ENCODE data around the gene ITLN1. TPM values are rescaled to one million over a fixed set of nuclear protein-coding genes. Genes with fewer than 3 reads are reported as not detected.

Gene ITLN1
- total and polyA plus RNA-seq, 5 donors from 2014 or later = not detected

- ATAC-seq (ENCODE audit: low read depth in 2 of 2) (no peak), DNase-seq (no peak)
- Mint-ChIP-seq H3K27ac (no peak overlapping the region), H3K27me3 (peaks cover 10% of the 10 kb centered on the region), H3K36me3 (no peaks in the 10 kb centered on the region), H3K9me3 (peaks cover 0 to 2% (median 0%) of the 10 kb centered on the region in 7 donors), H3K4me3 (no peak overlapping the region), H3K4me1 (peaks cover 0 to 2% (median 0%) of the 10 kb centered on the region in 4 donors)
- peaks cover 7% of the 10 kb centered on the region for H3K4me1 ChIP-seq (ENCODE audit: control insufficient read depth, insufficient read depth, low read length, poor library complexity, severe bottlenecking)
- H3K27ac ChIP-seq (ENCODE audit: insufficient read depth, low read length, poor library complexity, severe bottlenecking) = no peak overlapping the region
- H3K36me3 ChIP-seq (ENCODE audit: control insufficient read depth, insufficient read depth, low read length) = no peaks in the 10 kb centered on the region
- no peaks in the 10 kb centered on the region for H3K27me3 ChIP-seq (ENCODE audit: control insufficient read depth, insufficient read depth, low read length)
- no peak overlapping the region for H3K4me3 ChIP-seq (ENCODE audit: low read depth, low read length)
- H3K9me3 ChIP-seq (ENCODE audit: control insufficient read depth in 2 of 2, low read length in 2 of 2) = no peaks in the 10 kb centered on the region
These were observed 32.0 kb downstream of the ITLN1 start for GRCh38 chr1:160853014-160853413.

- Histone ChIP-seq H3K9me3 (ENCODE audit: control insufficient read depth in 2 of 2, low read length in 2 of 2) (no peaks in the 10 kb centered on the region), H3K27ac (ENCODE audit: insufficient read depth, low read length, poor library complexity, severe bottlenecking) (no peak overlapping the region), H3K36me3 (ENCODE audit: control insufficient read depth, insufficient read depth, low read length) (no peaks in the 10 kb centered on the region), H3K27me3 (ENCODE audit: control insufficient read depth, insufficient read depth, low read length) (no peaks in the 10 kb centered on the region), H3K4me1 (ENCODE audit: control insufficient read depth, insufficient read depth, low read length, poor library complexity, severe bottlenecking) (peaks cover 7% of the 10 kb centered on the region), H3K4me3 (ENCODE audit: low read depth, low read length) (no peak overlapping the region)
- Mint-ChIP-seq H3K27ac (no peak overlapping the region), H3K36me3 (no peaks in the 10 kb centered on the region), H3K9me3 (peaks cover 0 to 2% (median 0%) of the 10 kb centered on the region in 7 donors), H3K4me1 (peaks cover 0 to 2% (median 0%) of the 10 kb centered on the region in 4 donors), H3K27me3 (peaks cover 22% of the 10 kb centered on the region), H3K4me3 (no peak overlapping the region)
- DNase-seq (no peak), ATAC-seq (ENCODE audit: low read depth in 2 of 2) (no peak)
These were observed 34.0 kb downstream of the ITLN1 start for GRCh38 chr1:160850993-160851392.

- Histone ChIP-seq H3K9me3 (ENCODE audit: control insufficient read depth in 2 of 2, low read length in 2 of 2) (no peaks in the 10 kb centered on the region), H3K27me3 (ENCODE audit: control insufficient read depth, insufficient read depth, low read length) (no peaks in the 10 kb centered on the region), H3K4me3 (ENCODE audit: low read depth, low read length) (no peak overlapping the region), H3K36me3 (ENCODE audit: control insufficient read depth, insufficient read depth, low read length) (no peaks in the 10 kb centered on the region), H3K4me1 (ENCODE audit: control insufficient read depth, insufficient read depth, low read length, poor library complexity, severe bottlenecking) (peaks cover 4% of the 10 kb centered on the region), H3K27ac (ENCODE audit: insufficient read depth, low read length, poor library complexity, severe bottlenecking) (no peak overlapping the region)
- Mint-ChIP-seq H3K4me1 (peaks cover 0 to 2% (median 0%) of the 10 kb centered on the region in 4 donors), H3K4me3 (no peak overlapping the region), H3K27me3 (peaks cover 25% of the 10 kb centered on the region), H3K36me3 (no peaks in the 10 kb centered on the region), H3K27ac (no peak overlapping the region), H3K9me3 (peaks cover 0 to 2% (median 0%) of the 10 kb centered on the region in 7 donors)
- no peak for DNase-seq
- ATAC-seq (ENCODE audit: low read depth in 2 of 2) = no peak
These were observed 34.4 kb downstream of the ITLN1 start for GRCh38 chr1:160850541-160850940.

- Histone ChIP-seq H3K27me3 (ENCODE audit: control insufficient read depth, insufficient read depth, low read length) (no peaks in the 10 kb centered on the region), H3K36me3 (ENCODE audit: control insufficient read depth, insufficient read depth, low read length) (no peaks in the 10 kb centered on the region), H3K27ac (ENCODE audit: insufficient read depth, low read length, poor library complexity, severe bottlenecking) (no peak overlapping the region), H3K4me3 (ENCODE audit: low read depth, low read length) (no peak overlapping the region), H3K9me3 (ENCODE audit: control insufficient read depth in 2 of 2, low read length in 2 of 2) (no peaks in the 10 kb centered on the region), H3K4me1 (ENCODE audit: control insufficient read depth, insufficient read depth, low read length, poor library complexity, severe bottlenecking) (no peaks in the 10 kb centered on the region)
- peaks cover 4% of the 10 kb centered on the region for H3K36me3 Mint-ChIP-seq
- no peaks in the 10 kb centered on the region for H3K4me1 Mint-ChIP-seq
- no peak overlapping the region for H3K27ac Mint-ChIP-seq
- H3K27me3 Mint-ChIP-seq = peaks cover 37% of the 10 kb centered on the region
- ATAC-seq (ENCODE audit: low read depth in 2 of 2) = no peak
- no peak for DNase-seq
- H3K9me3 Mint-ChIP-seq = peaks cover 0 to 2% (median 0%) of the 10 kb centered on the region in 7 donors
- H3K4me3 Mint-ChIP-seq = no peak overlapping the region
These were observed 38.7 kb downstream of the ITLN1 start for GRCh38 chr1:160846281-160846680.

GRCh38 chr1:160844447-160845232 is 40.3 kb downstream of the ITLN1 start:
- Histone ChIP-seq H3K4me3 (ENCODE audit: low read depth, low read length) (no peak overlapping the region), H3K27me3 (ENCODE audit: control insufficient read depth, insufficient read depth, low read length) (no peaks in the 10 kb centered on the region), H3K9me3 (ENCODE audit: control insufficient read depth in 2 of 2, low read length in 2 of 2) (no peaks in the 10 kb centered on the region), H3K27ac (ENCODE audit: insufficient read depth, low read length, poor library complexity, severe bottlenecking) (no peak overlapping the region), H3K4me1 (ENCODE audit: control insufficient read depth, insufficient read depth, low read length, poor library complexity, severe bottlenecking) (no peaks in the 10 kb centered on the region), H3K36me3 (ENCODE audit: control insufficient read depth, insufficient read depth, low read length) (no peaks in the 10 kb centered on the region)
- DNase-seq (no peak), ATAC-seq (ENCODE audit: low read depth in 2 of 2) (no peak)
- Mint-ChIP-seq H3K9me3 (peaks cover 0 to 2% (median 0%) of the 10 kb centered on the region in 7 donors), H3K27ac (no peak overlapping the region), H3K4me3 (no peak overlapping the region), H3K36me3 (peaks cover 4% of the 10 kb centered on the region), H3K27me3 (peaks cover 37% of the 10 kb centered on the region), H3K4me1 (peaks cover 3 to 6% (median 3%) of the 10 kb centered on the region in 4 donors)

- H3K27ac ChIP-seq (ENCODE audit: insufficient read depth, low read length, poor library complexity, severe bottlenecking) = no peak overlapping the region
- peaks cover 4 to 40% (median 31%) of the 10 kb centered on the region in 4 donors for H3K4me1 Mint-ChIP-seq
These were observed 43.9 kb downstream of the ITLN1 start for GRCh38 chr1:160841079-160841478.

GRCh38 chr1:160839746-160840145 is 45.2 kb downstream of the ITLN1 start:
- Histone ChIP-seq H3K36me3 (ENCODE audit: control insufficient read depth, insufficient read depth, low read length) (no peaks in the 10 kb centered on the region), H3K4me3 (ENCODE audit: low read depth, low read length) (no peak overlapping the region), H3K9me3 (ENCODE audit: control insufficient read depth in 2 of 2, low read length in 2 of 2) (no peaks in the 10 kb centered on the region), H3K27me3 (ENCODE audit: control insufficient read depth, insufficient read depth, low read length) (no peaks in the 10 kb centered on the region), H3K27ac (ENCODE audit: insufficient read depth, low read length, poor library complexity, severe bottlenecking) (no peak overlapping the region), H3K4me1 (ENCODE audit: control insufficient read depth, insufficient read depth, low read length, poor library complexity, severe bottlenecking) (peaks cover 41% of the 10 kb centered on the region)
- ATAC-seq (ENCODE audit: low read depth in 2 of 2) (no peak), DNase-seq (no peak)
- Mint-ChIP-seq H3K4me1 (peaks cover 8 to 52% (median 42%) of the 10 kb centered on the region in 4 donors), H3K27me3 (peaks cover 6% of the 10 kb centered on the region), H3K27ac (peak overlapping the region in 1 of 3 donors; percentile 95), H3K9me3 (no peaks in the 10 kb centered on the region), H3K36me3 (no peaks in the 10 kb centered on the region), H3K4me3 (no peak overlapping the region)

More at GRCh38 chr1:160841079-160841478, 43.9 kb downstream of the ITLN1 start:
- no peaks in the 10 kb centered on the region for H3K27me3 ChIP-seq (ENCODE audit: control insufficient read depth, insufficient read depth, low read length)
- no peak overlapping the region for H3K4me3 Mint-ChIP-seq
- H3K27me3 Mint-ChIP-seq = peaks cover 16% of the 10 kb centered on the region
- no peak for DNase-seq
- H3K4me3 ChIP-seq (ENCODE audit: low read depth, low read length) = no peak overlapping the region
- ATAC-seq (ENCODE audit: low read depth in 2 of 2) = no peak
- no peak overlapping the region for H3K27ac Mint-ChIP-seq
- no peaks in the 10 kb centered on the region for H3K9me3 Mint-ChIP-seq
- H3K36me3 Mint-ChIP-seq = peaks cover 4% of the 10 kb centered on the region
- no peaks in the 10 kb centered on the region for H3K36me3 ChIP-seq (ENCODE audit: control insufficient read depth, insufficient read depth, low read length)
- H3K4me1 ChIP-seq (ENCODE audit: control insufficient read depth, insufficient read depth, low read length, poor library complexity, severe bottlenecking) = peaks cover 34% of the 10 kb centered on the region
- H3K9me3 ChIP-seq (ENCODE audit: control insufficient read depth in 2 of 2, low read length in 2 of 2) = no peaks in the 10 kb centered on the region

- peak overlapping the region in 3 of 4 donors; percentile 15 to 61 (median 28) for H3K4me3 Mint-ChIP-seq
- DNase-seq (no peak), ATAC-seq (ENCODE audit: low read depth in 2 of 2) (no peak)
- H3K27ac ChIP-seq (ENCODE audit: insufficient read depth, low read length, poor library complexity, severe bottlenecking) = no peak overlapping the region
- no peaks in the 10 kb centered on the region for H3K9me3 ChIP-seq (ENCODE audit: control insufficient read depth in 2 of 2, low read length in 2 of 2)
- peak overlapping the region; percentile 69 to 96 (median 95) for H3K27ac Mint-ChIP-seq
- no peaks in the 10 kb centered on the region for H3K36me3 Mint-ChIP-seq
- peaks cover 10 to 60% (median 46%) of the 10 kb centered on the region in 4 donors for H3K4me1 Mint-ChIP-seq
- no peaks in the 10 kb centered on the region for H3K9me3 Mint-ChIP-seq
- H3K27me3 ChIP-seq (ENCODE audit: control insufficient read depth, insufficient read depth, low read length) = no peaks in the 10 kb centered on the region
- H3K4me1 ChIP-seq (ENCODE audit: control insufficient read depth, insufficient read depth, low read length, poor library complexity, severe bottlenecking) = peaks cover 41% of the 10 kb centered on the region
- peaks cover 6% of the 10 kb centered on the region for H3K27me3 Mint-ChIP-seq
- no peak overlapping the region for H3K4me3 ChIP-seq (ENCODE audit: low read depth, low read length)
- H3K36me3 ChIP-seq (ENCODE audit: control insufficient read depth, insufficient read depth, low read length) = no peaks in the 10 kb centered on the region
These were observed 46.1 kb downstream of the ITLN1 start for GRCh38 chr1:160838888-160839287.
